K562 (cell line): ENCODE data around the gene CPSF4. TPM values are rescaled to one million over a fixed set of nuclear protein-coding genes. Genes with fewer than 3 reads are reported as not detected.

Experiments
- ETS2 ChIP-seq: IDR thresholded peaks from 2 replicates; pipeline ENCODE4 v1.6.1; 2016; ENCODE audit warnings: borderline replicate concordance, missing genetic modification characterization, mild to moderate bottlenecking, moderate library complexity, missing compliant biosample characterization; ENCODE audit not compliant: poor library complexity, severe bottlenecking
- FOXP1 ChIP-seq: sonication (generic); formaldehyde crosslinking; IDR thresholded peaks from 2 replicates; pipeline ENCODE4 v1.8.0; 2022; ENCODE audit warnings: mild to moderate bottlenecking, missing genetic modification reagents
- GTF2F1 ChIP-seq: IDR thresholded peaks from 2 replicates; pipeline ENCODE4 v1.6.1; 2011; ENCODE audit warnings: low read depth, low read length, improper control_type of control experiment
- HDAC8 ChIP-seq: fragments of 450-650 bp; IDR thresholded peaks from 2 replicates; pipeline ENCODE4 v1.6.1; 2016; ENCODE audit warnings: mild to moderate bottlenecking, missing genetic modification characterization, moderate library complexity, missing compliant biosample characterization
- PHF8 ChIP-seq: fragments of 200-600 bp; sonication (generic); IDR thresholded peaks from 2 replicates; pipeline ENCODE4 v1.6.1; 2012; ENCODE audit warnings: mixed run types, mild to moderate bottlenecking, inconsistent platforms, low read length, moderate library complexity, borderline replicate concordance
- RERE ChIP-seq: sonication (generic); formaldehyde crosslinking; IDR thresholded peaks from 2 replicates; pipeline ENCODE4 v1.8.0; 2023; ENCODE audit warnings: missing genetic modification reagents, mild to moderate bottlenecking, borderline replicate concordance
- SMAD3 ChIP-seq: fragments of 450-650 bp; formaldehyde crosslinking; conservative IDR thresholded peaks from 2 replicates; pipeline ENCODE4 v1.4.0; 2020; ENCODE audit warnings: mild to moderate bottlenecking
- SMARCC2 ChIP-seq: fragments of 450-650 bp; IDR thresholded peaks from 2 replicates; pipeline ENCODE4 v1.6.1; 2017; ENCODE audit warnings: antibody characterized with exemption, moderate library complexity, mild to moderate bottlenecking, low read depth
- TCF7 ChIP-seq: sonication (generic); IDR thresholded peaks from 2 replicates; pipeline ENCODE4 v1.6.1; 2016; ENCODE audit warnings: antibody characterized with exemption, borderline replicate concordance
- THRB ChIP-seq: fragments of 450-650 bp; formaldehyde crosslinking; conservative IDR thresholded peaks from 2 replicates; pipeline ENCODE4 v1.4.0; 2022; ENCODE audit warnings: mild to moderate bottlenecking, missing genetic modification characterization
- TOE1 ChIP-seq, 2 experiments: fragments of 450-650 bp in 1 of 2; sonication (generic) in 1 of 2; formaldehyde crosslinking in 1 of 2; IDR thresholded peaks; 2 replicates each; pipeline versions ENCODE4 v1.7.1 to v1.8.0; 2016 to 2022; ENCODE audit warnings: borderline replicate concordance in 2 of 2, mild to moderate bottlenecking in 2 of 2, antibody characterized with exemption in 1 of 2, inconsistent platforms in 1 of 2, low read depth in 1 of 2, missing genetic modification reagents in 1 of 2, moderate library complexity in 1 of 2
- ZNF699 ChIP-seq: fragments of 250-450 bp; sonication (Bioruptor Pico); IDR thresholded peaks from 2 replicates; pipeline ENCODE4 v1.8.0; 2021; ENCODE audit warnings: mild to moderate bottlenecking, moderate library complexity; ENCODE audit not compliant: insufficient replicate concordance
- ZNF717 ChIP-seq: fragments of 250-450 bp; sonication (Bioruptor Pico); IDR thresholded peaks from 2 replicates; pipeline ENCODE4 v1.5.0; 2021
- polyA plus RNA-seq, 8 experiments: library from polyadenylated mRNA; depleted of rRNA in 4 of 8; stranded (reverse) in 5 of 8; unstranded in 3 of 8; fragments of >200 nt; fragmentation: Nextera tagmentation in 2 of 8; fragmentation: Illumina TruSeq in 1 of 8; extraction: Ambion mirVana in 2 of 8; extraction: Trizol in 1 of 8; gene quantifications; 2 replicates each; pipeline versions ENCODE4 v1.2.1 to v1.2.3, GENCODE V29; 2011 to 2014; ENCODE audit warnings: inconsistent platforms in 1 of 8, missing spikeins in 1 of 8
- total RNA-seq, 7 experiments: library from RNA; depleted of rRNA in 6 of 7; stranded (reverse); fragments of >200 nt in 6 of 7; fragmentation: Illumina TruSeq in 2 of 7; extraction: Trizol in 2 of 7; gene quantifications; 2 replicates each; pipeline versions ENCODE4 v1.2.1 to v1.2.3, GENCODE V29; 2011 to 2021; ENCODE audit warnings: low replicate concordance in 1 of 7
- TF ChIP-seq, protein P1 (sequence below): sonication (generic); formaldehyde crosslinking; IDR thresholded peaks from 2 replicates; pipeline ENCODE4 v1.8.0; 2022; ENCODE audit warnings: mild to moderate bottlenecking, missing genetic modification reagents
- TF ChIP-seq, protein P2 (sequence below): fragments of 250-450 bp; sonication (Bioruptor Pico); IDR thresholded peaks from 2 replicates; pipeline ENCODE4 v1.5.0; 2022; ENCODE audit warnings: mild to moderate bottlenecking

CPSF4 gene
- total and polyA plus RNA-seq, 9 of the 15 experiments (the other 6 are each of a cell fraction or from before 2014, with no cell fraction given): 16.9 to 118 (median 71.7) TPM

- TF ChIP-seq THRB (peak; percentile 67; the same call in 1 of the 2 replicates), GTF2F1 (peak; percentile 36; the same call in 1 of the 2 replicates), RERE (CRISPR knock-in tag) (no peak), FOXP1 (no peak), TOE1 (IDR thresholded peaks at IDR 0.05; ENCODE audit: borderline replicate concordance) (peak; percentile 100), TOE1 (CRISPR knock-in tag; IDR thresholded peaks at IDR 0.05; ENCODE audit: borderline replicate concordance, low read depth) (no peak), SMAD3 (CRISPR knock-in tag) (peak; percentile 63; the same call in 1 of the 2 replicates), HDAC8 (tag) (no peak), SMARCC2 (0 out of 2 replicates have a peak, but pooled peaks have one; percentile 20), ZNF699 (CRISPR knock-in tag) (no peak), PHF8 (peak; percentile 84; the same call in 1 of the 2 replicates), ZNF717 (CRISPR knock-in tag) (no peak), ETS2 (tag) (no peak), TCF7 (no peak)
- TF ChIP-seq, protein P1, sequence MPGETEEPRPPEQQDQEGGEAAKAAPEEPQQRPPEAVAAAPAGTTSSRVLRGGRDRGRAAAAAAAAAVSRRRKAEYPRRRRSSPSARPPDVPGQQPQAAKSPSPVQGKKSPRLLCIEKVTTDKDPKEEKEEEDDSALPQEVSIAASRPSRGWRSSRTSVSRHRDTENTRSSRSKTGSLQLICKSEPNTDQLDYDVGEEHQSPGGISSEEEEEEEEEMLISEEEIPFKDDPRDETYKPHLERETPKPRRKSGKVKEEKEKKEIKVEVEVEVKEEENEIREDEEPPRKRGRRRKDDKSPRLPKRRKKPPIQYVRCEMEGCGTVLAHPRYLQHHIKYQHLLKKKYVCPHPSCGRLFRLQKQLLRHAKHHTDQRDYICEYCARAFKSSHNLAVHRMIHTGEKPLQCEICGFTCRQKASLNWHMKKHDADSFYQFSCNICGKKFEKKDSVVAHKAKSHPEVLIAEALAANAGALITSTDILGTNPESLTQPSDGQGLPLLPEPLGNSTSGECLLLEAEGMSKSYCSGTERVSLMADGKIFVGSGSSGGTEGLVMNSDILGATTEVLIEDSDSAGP: no peak
- TF ChIP-seq, protein P2, sequence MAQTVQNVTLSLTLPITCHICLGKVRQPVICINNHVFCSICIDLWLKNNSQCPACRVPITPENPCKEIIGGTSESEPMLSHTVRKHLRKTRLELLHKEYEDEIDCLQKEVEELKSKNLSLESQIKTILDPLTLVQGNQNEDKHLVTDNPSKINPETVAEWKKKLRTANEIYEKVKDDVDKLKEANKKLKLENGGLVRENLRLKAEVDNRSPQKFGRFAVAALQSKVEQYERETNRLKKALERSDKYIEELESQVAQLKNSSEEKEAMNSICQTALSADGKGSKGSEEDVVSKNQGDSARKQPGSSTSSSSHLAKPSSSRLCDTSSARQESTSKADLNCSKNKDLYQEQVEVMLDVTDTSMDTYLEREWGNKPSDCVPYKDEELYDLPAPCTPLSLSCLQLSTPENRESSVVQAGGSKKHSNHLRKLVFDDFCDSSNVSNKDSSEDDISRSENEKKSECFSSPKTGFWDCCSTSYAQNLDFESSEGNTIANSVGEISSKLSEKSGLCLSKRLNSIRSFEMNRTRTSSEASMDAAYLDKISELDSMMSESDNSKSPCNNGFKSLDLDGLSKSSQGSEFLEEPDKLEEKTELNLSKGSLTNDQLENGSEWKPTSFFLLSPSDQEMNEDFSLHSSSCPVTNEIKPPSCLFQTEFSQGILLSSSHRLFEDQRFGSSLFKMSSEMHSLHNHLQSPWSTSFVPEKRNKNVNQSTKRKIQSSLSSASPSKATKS (CRISPR knock-in tag): no peak
Measured at GRCh38 chr7:99472561-99473314, 34.0 kb downstream of the CPSF4 start, which contains the start of gene ZNF789 (continued).
